ENCODE data around the gene NCR3LG1.
A peak's percentile ranks its signal among the peaks of the same experiment; 100 is the strongest.

The NCR3LG1 gene

GRCh38 chr11:17351510-17352176, at the start of gene NCR3LG1:
Gene NCR3LG1, plus strand, starts transcription at chr11:17351800. Its CDS starts 170 bp downstream, at chr11:17351970.
- peak; percentile 8 for DNase-seq

GRCh38 chr11:17313349-17314231, 38.0 kb upstream of the NCR3LG1 start:
- no peak for DNase-seq

- DNase-seq, result no peak
These were observed 37.4 kb upstream of the NCR3LG1 start for GRCh38 chr11:17314232-17314547.

GRCh38 chr11:17314904-17315426, 36.6 kb upstream of the NCR3LG1 start:
- DNase-seq, result no peak

GRCh38 chr11:17328871-17329494, 22.6 kb upstream of the NCR3LG1 start:
- no peak for DNase-seq

GRCh38 chr11:17331669-17332068, 19.9 kb upstream of the NCR3LG1 start:
- no peak for DNase-seq

GRCh38 chr11:17333799-17334586, 17.6 kb upstream of the NCR3LG1 start:
- DNase-seq, result no peak

GRCh38 chr11:17343257-17343656, 8.3 kb upstream of the NCR3LG1 start:
- no peak for DNase-seq

GRCh38 chr11:17343907-17344306, 7.7 kb upstream of the NCR3LG1 start:
- no peak for DNase-seq

- DNase-seq, result no peak
These were observed 3.9 kb upstream of the NCR3LG1 start for GRCh38 chr11:17347676-17348075.

GRCh38 chr11:17350455-17351171, 987 bp upstream of the NCR3LG1 start:
- DNase-seq, result no peak

- DNase-seq, result no peak
These were observed 459 bp upstream of the NCR3LG1 start for GRCh38 chr11:17351172-17351509.

GRCh38 chr11:17352950-17353820, 1.6 kb downstream of the NCR3LG1 start:
- DNase-seq, result peak; percentile 56

GRCh38 chr11:17353821-17354600, 2.4 kb downstream of the NCR3LG1 start:
- no peak for DNase-seq

- peak; percentile 41 for DNase-seq
These were observed 3.0 kb downstream of the NCR3LG1 start for GRCh38 chr11:17354601-17354991.

- DNase-seq, result no peak
These were observed 14.9 kb downstream of the NCR3LG1 start for GRCh38 chr11:17366495-17366894.

GRCh38 chr11:17368551-17368950, 17.0 kb downstream of the NCR3LG1 start:
- no peak for DNase-seq

GRCh38 chr11:17369094-17369493, 17.5 kb downstream of the NCR3LG1 start:
- DNase-seq, result no peak

- DNase-seq, result no peak
These were observed 18.2 kb downstream of the NCR3LG1 start for GRCh38 chr11:17369684-17370243.

- no peak for DNase-seq
These were observed 20.0 kb downstream of the NCR3LG1 start for GRCh38 chr11:17371614-17372013.

Data from DMS153 (cell line).